Heart left ventricle (tissue), 13 donors: ENCODE measurements around the gene SKIC8.

ENCODE experiments used
- CTCF ChIP-seq, 12 donors: fragments of 200-600 bp; sonication (generic) in 4 of 12; IDR thresholded peaks; one replicate each; pipeline versions ENCODE4 v1.5.0 to v1.8.0; 2018 to 2022; ENCODE audit warnings: antibody characterized with exemption in 12 of 12, mild to moderate bottlenecking in 5 of 12
- POLR2A ChIP-seq, 2 donors: fragments of 450-650 bp; IDR thresholded peaks; one replicate each; pipeline ENCODE4 v1.6.1; 2017; ENCODE audit warnings: antibody characterized with exemption in 2 of 2, mild to moderate bottlenecking in 2 of 2, moderate library complexity in 2 of 2
- donor health status: ischemic (EF 13 %, LVEDD 7.1; RV severe dilation, severe dysfunction).
- donor health status: DM: no; HTN: yes; CAD: no.
- donor health status: DM: no; HTN: no; CAD: no.
- donor health status: ischemic (EF 25% LVEDD 6.9; RV normal size, moderate dysfunction).
- donor health status: ischemic (EF 25% LVEDD 5.7; RV mildly dilated, moderate dysfunction).
- donor health status: ischemic (EF 35%, LVEDD 5.7; RV mildly dilated, moderate dysfunction).
- donor health status: nonischemic (EF 11% LVEDD 7.7; RV severe dilation, severe dysfunction).
- donor health status: DM: yes; HTN: yes; CAD: no.
- donor health status: PGD.
- donor health status: ischemic (EF 29% LVEDD 5.4; RV normal size, mild dysfunction).
- donor health status: nonischemic (EF 23%, LVEDD 6.1; RV moderate dilation, normal function).

DNA sequence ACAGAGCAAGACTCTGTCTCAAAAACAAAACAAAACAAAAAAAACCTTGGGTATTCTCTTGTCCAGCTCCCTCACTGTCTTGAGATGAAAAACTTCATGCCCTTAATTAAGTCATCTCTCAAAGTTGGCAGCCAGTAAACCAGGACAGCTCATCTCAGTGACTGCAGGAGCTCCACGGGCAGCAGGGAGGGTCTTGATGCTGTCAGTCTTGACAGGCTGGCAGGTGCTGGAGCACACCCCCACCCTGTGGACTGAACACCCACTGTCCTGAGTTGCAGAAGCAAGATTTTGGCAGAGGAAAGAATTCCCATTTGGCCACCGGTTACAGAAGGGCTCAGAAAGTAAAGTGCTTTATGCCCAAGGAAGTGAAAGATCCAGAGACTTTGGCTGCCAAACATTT lies 27.1 kb downstream of the SKIC8 start:
- TF ChIP-seq CTCF (IDR thresholded peaks at IDR 0.05): no peak
- no peak for TF ChIP-seq POLR2A (IDR thresholded peaks at IDR 0.05)
